GM23338 (cell line): ENCODE results near the gene AOPEP. TPM values are rescaled to one million over a fixed set of nuclear protein-coding genes. Genes with fewer than 3 reads are reported as not detected.
A peak's percentile ranks its signal among the peaks of the same experiment; 100 is the strongest.

Experiments
- ATAC-seq: fragments of 200-7000 bp; cut with Tn5 transposase; 3 replicates; pipeline ENCODE4 v1.9.1; 2020
- DNase-seq: peaks from one replicate; pipeline ENCODE4 v3.0.0-alpha.2; 2015; ENCODE audit warnings: low spot score
- H2AFZ ChIP-seq: fragments of 200-600 bp; sonication (generic); 2 replicates; pipeline ENCODE4 v1.8.0; 2016; ENCODE audit warnings: antibody characterized with exemption, mild to moderate bottlenecking, moderate library complexity
- H3F3A ChIP-seq: fragments of 200-600 bp; sonication (generic); replicated peaks from 2 replicates; pipeline ENCODE4 v1.8.0; 2017; ENCODE audit warnings: antibody characterized with exemption, mixed run types, low read depth
- H3K27ac ChIP-seq: fragments of 200-600 bp; sonication (generic); 2 replicates; pipeline ENCODE4 v1.6.1; 2016; ENCODE audit warnings: low read depth
- H3K27me3 ChIP-seq: fragments of 200-600 bp; sonication (generic); 2 replicates; pipeline ENCODE4 v1.8.0; 2016; ENCODE audit warnings: mild to moderate bottlenecking, mixed run types, moderate library complexity; ENCODE audit not compliant: insufficient read depth
- H3K36me3 ChIP-seq: fragments of 200-600 bp; sonication (generic); 2 replicates; pipeline ENCODE4 v1.8.0; 2016; ENCODE audit warnings: mild to moderate bottlenecking; ENCODE audit not compliant: insufficient read depth
- H3K4me1 ChIP-seq: fragments of 200-600 bp; sonication (generic); 2 replicates; pipeline ENCODE4 v1.8.0; 2016; ENCODE audit warnings: mild to moderate bottlenecking, moderate library complexity; ENCODE audit not compliant: insufficient read depth
- H3K4me2 ChIP-seq: fragments of 200-600 bp; sonication (generic); 2 replicates; pipeline ENCODE4 v1.7.1; 2017; ENCODE audit warnings: mixed run types
- H3K4me3 ChIP-seq: fragments of 200-600 bp; sonication (generic); 2 replicates; pipeline ENCODE4 v1.6.1; 2016; ENCODE audit warnings: mixed run types
- H3K79me2 ChIP-seq: fragments of 200-600 bp; sonication (generic); replicated peaks from 2 replicates; pipeline ENCODE4 v1.8.0; 2017; ENCODE audit warnings: mild to moderate bottlenecking; ENCODE audit not compliant: insufficient read depth
- H3K9me2 ChIP-seq: fragments of 200-600 bp; sonication (generic); 2 replicates; pipeline ENCODE4 v1.8.0; 2017; ENCODE audit not compliant: insufficient read depth
- H4K20me1 ChIP-seq: fragments of 200-600 bp; sonication (generic); replicated peaks from 2 replicates; pipeline ENCODE4 v1.8.0; 2017; ENCODE audit warnings: mild to moderate bottlenecking; ENCODE audit not compliant: insufficient read depth
- H3K27ac Mint-ChIP-seq: 2 replicates; pipeline ENCODE4 v1.8.0; 2020; ENCODE audit warnings: inconsistent platforms, mild to moderate bottlenecking, moderate library complexity, mixed read lengths
- H3K27me3 Mint-ChIP-seq: 3 replicates; pipeline ENCODE4 v1.8.0; 2022; ENCODE audit warnings: low read depth, mild to moderate bottlenecking, moderate library complexity, mixed read lengths, inconsistent platforms; ENCODE audit not compliant: insufficient read depth, poor library complexity
- H3K36me3 Mint-ChIP-seq: 3 replicates; pipeline ENCODE4 v1.8.0; 2021; ENCODE audit warnings: low read depth, mild to moderate bottlenecking, inconsistent platforms, moderate library complexity, mixed read lengths
- H3K4me1 Mint-ChIP-seq: 3 replicates; pipeline ENCODE4 v1.8.0; 2020; ENCODE audit warnings: mild to moderate bottlenecking, inconsistent platforms, mixed read lengths
- H3K4me3 Mint-ChIP-seq: 3 replicates; pipeline ENCODE4 v1.8.0; 2021; ENCODE audit warnings: moderate library complexity, mild to moderate bottlenecking, inconsistent platforms, mixed read lengths
- H3K9me3 Mint-ChIP-seq: 3 replicates; pipeline ENCODE4 v1.8.0; 2020; ENCODE audit warnings: moderate library complexity, mild to moderate bottlenecking, inconsistent platforms, mixed read lengths
- CREB1 ChIP-seq: fragments of 250-450 bp; sonication (Bioruptor Pico); IDR thresholded peaks from 2 replicates; pipeline ENCODE4 v1.5.0; 2020; ENCODE audit warnings: low read depth, mild to moderate bottlenecking, moderate library complexity
- ETS1 ChIP-seq: IDR thresholded peaks from 2 replicates; pipeline ENCODE4 v1.6.1; 2016; ENCODE audit warnings: antibody characterized with exemption
- EZH2 ChIP-seq: fragments of 200-600 bp; sonication (generic); IDR thresholded peaks from one replicate; pipeline ENCODE4 v1.8.0; 2017; ENCODE audit warnings: antibody characterized with exemption, mild to moderate bottlenecking, low read depth; ENCODE audit not compliant: unreplicated experiment
- EZH2phosphoT487 ChIP-seq: fragments of 200-600 bp; sonication (generic); IDR thresholded peaks from one replicate; pipeline ENCODE4 v1.8.1; 2018; ENCODE audit warnings: antibody characterized with exemption; ENCODE audit not compliant: unreplicated experiment
- JUNB ChIP-seq: IDR thresholded peaks from one replicate; pipeline ENCODE4 v1.6.1; 2016; ENCODE audit warnings: antibody characterized with exemption; ENCODE audit not compliant: unreplicated experiment
- NANOG ChIP-seq: IDR thresholded peaks from 2 replicates; pipeline ENCODE4 v1.6.1; 2016; ENCODE audit warnings: antibody characterized with exemption, borderline replicate concordance
- POLR2AphosphoS5 ChIP-seq: IDR thresholded peaks from 2 replicates; pipeline ENCODE4 v1.6.1; 2016; ENCODE audit warnings: antibody characterized with exemption, low read depth
- REST ChIP-seq: IDR thresholded peaks from one replicate; pipeline ENCODE4 v1.6.1; 2018; ENCODE audit warnings: antibody characterized with exemption; ENCODE audit not compliant: unreplicated experiment
- STAT1 ChIP-seq: IDR thresholded peaks from one replicate; pipeline ENCODE4 v1.6.1; 2016; ENCODE audit warnings: antibody characterized with exemption; ENCODE audit not compliant: unreplicated experiment
- polyA plus RNA-seq: library from polyadenylated mRNA; unstranded; fragments of >200 nt; fragmentation: Nextera tagmentation; extraction: Ambion mirVana; gene quantifications from 2 replicates; pipeline ENCODE4 v1.2.1, GENCODE V29; 2016
- total RNA-seq: library from RNA; depleted of rRNA; stranded (reverse); fragments of >200 nt; shearing (Covaris generic); gene quantifications from 2 replicates; pipeline ENCODE4 v1.2.3, GENCODE V29; 2014

AOPEP gene
- total and polyA plus RNA-seq, 2 experiments from 2014 or later = 7.0 to 16.5 TPM

DNA sequence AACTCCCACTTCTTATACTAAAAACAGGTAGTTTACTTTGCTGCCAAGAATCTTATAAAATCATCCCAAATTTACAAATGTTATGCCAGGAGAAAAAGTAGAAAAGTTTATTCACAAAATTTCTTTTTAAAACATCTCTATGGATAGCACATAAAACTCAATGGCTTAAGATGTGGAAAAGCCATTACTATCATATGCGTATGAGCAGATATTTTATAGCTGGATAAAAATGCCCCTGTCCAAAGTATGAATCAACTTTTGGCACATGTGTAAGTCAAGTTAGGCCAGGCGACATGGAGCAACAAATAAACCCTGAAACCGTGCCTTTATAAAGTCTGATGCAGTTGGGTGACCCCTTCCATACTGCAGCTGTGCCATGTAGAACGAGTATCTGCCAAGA lies 48.6 kb upstream of the AOPEP start (continued):
- TF ChIP-seq REST = no peak

DNA sequence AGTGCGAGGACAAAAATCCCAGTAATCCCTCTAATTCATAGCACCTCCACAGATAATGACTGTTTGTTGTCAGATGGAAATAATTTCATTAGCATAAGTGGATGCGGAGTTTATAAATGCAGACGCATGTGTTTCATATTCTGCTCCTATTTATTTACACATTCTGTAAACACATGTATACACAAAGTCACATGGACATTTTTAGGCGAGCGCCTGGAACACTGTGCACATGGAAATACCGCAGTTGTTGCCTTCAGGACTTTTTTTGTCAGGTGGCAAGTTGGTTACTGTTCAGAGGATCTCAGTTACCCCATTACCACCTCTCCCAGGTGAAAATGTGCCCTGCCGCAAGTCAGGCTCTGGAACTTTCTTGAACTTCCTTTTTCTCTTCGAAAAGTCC lies 46.9 kb upstream of the AOPEP start:
- Histone ChIP-seq H3K27me3 (no peaks in the 10 kb centered on the region), H4K20me1 (no peaks in the 10 kb centered on the region), H2AFZ (no peak overlapping the region), H3K79me2 (no peaks in the 10 kb centered on the region), H3F3A (no peaks in the 10 kb centered on the region), H3K9me2 (no peaks in the 10 kb centered on the region), H3K4me2 (no peak overlapping the region), H3K27ac (no peak overlapping the region), H3K4me3 (no peak overlapping the region), H3K36me3 (no peaks in the 10 kb centered on the region), H3K4me1 (no peaks in the 10 kb centered on the region)
- DNase-seq (no peak), ATAC-seq (no peak)
- Mint-ChIP-seq H3K4me3 (no peak overlapping the region), H3K4me1 (peaks cover 11% of the 10 kb centered on the region; the same call in 2 of the 3 replicates), H3K27me3 (peaks cover 4% of the 10 kb centered on the region), H3K36me3 (no peaks in the 10 kb centered on the region), H3K27ac (no peak overlapping the region), H3K9me3 (no peaks in the 10 kb centered on the region)
- no peak for TF ChIP-seq NANOG

- no peak overlapping the region for H3K4me3 Mint-ChIP-seq
- no peaks in the 10 kb centered on the region for H3K4me1 ChIP-seq
- H3K36me3 Mint-ChIP-seq = no peaks in the 10 kb centered on the region
- peaks cover 4% of the 10 kb centered on the region for H3K27me3 Mint-ChIP-seq
- H3K9me3 Mint-ChIP-seq = no peaks in the 10 kb centered on the region
- DNase-seq (no peak), ATAC-seq (no peak)
- H3K4me3 ChIP-seq = no peak overlapping the region
- no peaks in the 10 kb centered on the region for H3K9me2 ChIP-seq
- H3K36me3 ChIP-seq = no peaks in the 10 kb centered on the region
- H3K4me1 Mint-ChIP-seq = peaks cover 11% of the 10 kb centered on the region; the same call in 2 of the 3 replicates
- H3K27ac Mint-ChIP-seq = no peak overlapping the region
- H3F3A ChIP-seq = no peaks in the 10 kb centered on the region
- H3K27ac ChIP-seq = no peak overlapping the region
- H3K27me3 ChIP-seq = no peaks in the 10 kb centered on the region
- peak overlapping the region; percentile 48; the same call in 1 of the 2 replicates for H2AFZ ChIP-seq
- no peaks in the 10 kb centered on the region for H4K20me1 ChIP-seq
- no peaks in the 10 kb centered on the region for H3K79me2 ChIP-seq
- no peak overlapping the region for H3K4me2 ChIP-seq
- TF ChIP-seq CREB1 (no peak), EZH2phosphoT487 (no peak), JUNB (no peak), REST (no peak), ETS1 (no peak), EZH2 (no peak), NANOG (no peak), STAT1 (no peak), POLR2AphosphoS5 (no peak)
Measured at GRCh38 chr9:94680020-94680419, 46.5 kb upstream of the AOPEP start.
